Breast epithelium (tissue), 4 donors: Measurements from ENCODE around the gene CTNNA1. TPM values are rescaled to one million over a fixed set of nuclear protein-coding genes. Genes with fewer than 3 reads are reported as not detected.
"Not testable (repeated sequence)": the region's sequence is repeated elsewhere in the genome, so short reads cannot be mapped to it uniquely, and the experiment has no call there.

Source experiments
- DNase-seq, 2 donors: peaks; one replicate each; pipeline ENCODE4 v3.0.0-alpha.2; 2019; ENCODE audit warnings: low spot score in 2 of 2
- H3K27ac ChIP-seq, 2 donors: fragments of 200-600 bp; sonication (generic) in 1 of 2; one replicate each; pipeline ENCODE4 v1.5.1; 2016 to 2019; ENCODE audit warnings: mild to moderate bottlenecking in 1 of 2
- H3K27me3 ChIP-seq, 2 donors: fragments of 200-600 bp; sonication (generic) in 1 of 2; one replicate each; pipeline versions ENCODE4 v1.5.1 to v1.6.0; 2017 to 2019; ENCODE audit warnings: control low read depth in 1 of 2, mild to moderate bottlenecking in 1 of 2
- H3K36me3 ChIP-seq: fragments of 200-600 bp; one replicate; pipeline ENCODE4 v1.5.1; 2019
- H3K4me1 ChIP-seq, 2 donors: fragments of 200-600 bp; sonication (generic); one replicate each; pipeline ENCODE4 v1.5.1; 2016 to 2019; ENCODE audit warnings: control low read depth in 1 of 2
- H3K4me3 ChIP-seq, 3 donors: fragments of 200-600 bp; sonication (generic); 1 replicate in 2 of 3; 2 replicates in 1 of 3; pipeline ENCODE4 v1.5.1; 2016 to 2019; ENCODE audit warnings: mild to moderate bottlenecking in 3 of 3, moderate library complexity in 2 of 3
- H3K9me3 ChIP-seq, 2 donors: fragments of 200-600 bp; sonication (generic) in 1 of 2; one replicate each; pipeline ENCODE4 v1.5.1; 2016 to 2019; ENCODE audit warnings: control low read depth in 1 of 2
- CTCF ChIP-seq, 3 donors: fragments of 450-650 bp; IDR thresholded peaks; one replicate each; pipeline ENCODE4 v1.5.1; 2016 to 2017; ENCODE audit warnings: antibody characterized with exemption in 3 of 3, mild to moderate bottlenecking in 3 of 3, moderate library complexity in 3 of 3
- POLR2A ChIP-seq: fragments of 450-650 bp; IDR thresholded peaks from one replicate; pipeline ENCODE4 v1.6.1; 2016; ENCODE audit warnings: antibody characterized with exemption, mild to moderate bottlenecking, moderate library complexity
- POLR2AphosphoS5 ChIP-seq, 3 donors: sonication (generic); formaldehyde crosslinking; IDR thresholded peaks; one replicate each; pipeline ENCODE4 v1.6.1; 2017; ENCODE audit warnings: antibody characterized with exemption in 3 of 3
- intact Hi-C: fragments of 100-400 bp; cut with DNase I; formaldehyde crosslinking; loops from one replicate; pipeline ENCODE4 v1.15.1; 2023; ENCODE audit warnings: low total_unique reads
- total RNA-seq, 3 donors: library from RNA; depleted of rRNA; stranded (reverse); fragments of >200 nt; gene quantifications; one replicate each; pipeline ENCODE4 v1.1.0, GENCODE V29; 2016

The CTNNA1 gene
- total RNA-seq, 3 donors from 2014 or later = 314 to 389 (median 321) TPM

DNA sequence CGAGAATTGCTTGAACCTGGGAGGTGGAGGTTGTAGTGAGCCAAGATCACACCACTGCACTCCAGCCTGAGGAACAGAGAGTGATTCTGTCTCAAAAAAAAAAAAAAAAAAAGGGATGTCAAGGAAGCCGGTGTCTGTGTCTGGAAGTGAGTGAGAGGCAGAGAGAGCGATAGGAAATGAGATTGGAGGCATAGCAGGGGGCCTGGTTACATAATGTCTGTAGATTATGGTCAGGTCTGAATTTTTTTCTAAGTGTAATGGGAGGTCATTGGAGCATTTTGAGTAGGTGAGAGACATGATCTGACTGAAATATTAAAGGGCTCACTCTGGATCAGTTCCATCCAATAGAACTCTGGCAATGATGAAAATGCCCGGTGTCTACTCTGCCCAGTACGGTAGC lies 40.4 kb upstream of the CTNNA1 start:
- TF ChIP-seq CTCF (IDR thresholded peaks at IDR 0.05) (no peak), POLR2AphosphoS5 (IDR thresholded peaks at IDR 0.05) (no peak), POLR2A (no peak)
- no peak for DNase-seq
- no peaks in the 10 kb centered on the region for H3K4me1 ChIP-seq
- no peaks in the 10 kb centered on the region for H3K9me3 ChIP-seq
- no peaks in the 10 kb centered on the region for H3K27me3 ChIP-seq
- H3K36me3 ChIP-seq = no peaks in the 10 kb centered on the region
- no peak overlapping the region for H3K4me3 ChIP-seq
- intact Hi-C loops = no loop called here
- H3K27ac ChIP-seq = no peak overlapping the region

- no peak overlapping the region for H3K4me3 ChIP-seq
Observed at GRCh38 chr5:138713247-138713646, 40.0 kb upstream of the CTNNA1 start.

DNA sequence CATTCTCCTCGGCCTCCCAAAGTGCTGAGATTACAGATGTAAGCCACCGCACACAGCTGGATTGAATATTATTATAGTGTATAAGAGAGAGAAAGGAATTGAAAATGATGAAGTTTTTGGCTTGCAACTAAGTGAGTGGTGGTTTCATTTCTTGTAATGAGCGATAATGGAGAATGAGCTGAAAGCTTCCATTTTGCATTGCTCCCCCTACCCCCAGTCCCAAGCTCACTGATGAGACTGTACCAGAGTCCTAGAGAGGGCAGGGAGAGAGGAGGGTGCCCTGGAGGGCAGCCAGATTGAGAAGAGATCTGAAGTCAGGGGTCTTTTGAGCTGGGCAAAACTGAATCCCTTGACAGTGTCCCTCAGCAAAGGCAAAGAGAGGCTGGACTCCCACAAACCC lies 38.5 kb upstream of the CTNNA1 start:
- H3K4me1 ChIP-seq = no peaks in the 10 kb centered on the region
- no peaks in the 10 kb centered on the region for H3K27me3 ChIP-seq
- no peak for DNase-seq
- H3K36me3 ChIP-seq = no peaks in the 10 kb centered on the region
- no peak overlapping the region for H3K27ac ChIP-seq
- H3K9me3 ChIP-seq = no peaks in the 10 kb centered on the region
- no peak overlapping the region for H3K4me3 ChIP-seq
- TF ChIP-seq POLR2AphosphoS5 (IDR thresholded peaks at IDR 0.05) = no peak
- no peak for TF ChIP-seq POLR2A
- no peak for TF ChIP-seq CTCF (IDR thresholded peaks at IDR 0.05)
- intact Hi-C loops = no loop called here

More at GRCh38 chr5:138713247-138713646, 40.0 kb upstream of the CTNNA1 start:
- intact Hi-C loops = no loop called here
- H3K9me3 ChIP-seq = no peaks in the 10 kb centered on the region
- H3K27ac ChIP-seq = no peak overlapping the region
- DNase-seq = no peak
- H3K4me1 ChIP-seq = no peaks in the 10 kb centered on the region
- no peak for TF ChIP-seq POLR2AphosphoS5 (IDR thresholded peaks at IDR 0.05)
- no peak for TF ChIP-seq POLR2A
- TF ChIP-seq CTCF (IDR thresholded peaks at IDR 0.05) = no peak
- H3K36me3 ChIP-seq = no peaks in the 10 kb centered on the region
- no peaks in the 10 kb centered on the region for H3K27me3 ChIP-seq

DNA sequence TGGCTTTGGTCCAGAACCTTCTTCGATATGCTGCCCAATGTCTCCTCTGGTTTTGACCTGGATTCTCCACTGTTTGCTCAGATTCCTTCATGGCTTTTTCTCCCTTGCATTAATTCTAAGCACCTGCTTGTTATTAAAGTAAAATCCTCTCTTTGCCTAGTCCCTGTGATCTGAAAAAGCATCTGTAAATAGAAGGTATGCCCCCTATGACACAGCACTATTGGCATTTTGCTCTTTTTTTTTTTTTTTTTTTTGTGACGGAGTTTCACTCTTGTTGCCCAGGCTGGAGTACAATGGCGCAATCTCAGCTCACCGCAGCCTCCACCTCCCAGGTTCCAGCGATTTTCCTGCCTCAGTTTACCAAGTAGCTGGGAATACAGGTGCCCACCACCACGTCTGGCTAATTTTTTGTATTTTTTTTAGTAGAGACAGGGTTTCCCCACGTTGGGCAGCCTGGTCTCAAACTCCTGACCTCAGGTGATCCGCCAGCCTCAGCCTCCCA lies 37.2 kb upstream of the CTNNA1 start:
- H3K4me1 ChIP-seq, intact Hi-C loops, H3K27me3 ChIP-seq, H3K36me3 ChIP-seq, H3K9me3 ChIP-seq, H3K27ac ChIP-seq, DNase-seq, H3K4me3 ChIP-seq: not testable (repeated sequence)

GRCh38 chr5:138716456-138716924 lies 36.7 kb upstream of the CTNNA1 start:
- TF ChIP-seq POLR2A = no peak
- H3K9me3 ChIP-seq = no peaks in the 10 kb centered on the region
- no peaks in the 10 kb centered on the region for H3K4me1 ChIP-seq
- no peak overlapping the region for H3K4me3 ChIP-seq
- H3K36me3 ChIP-seq = no peaks in the 10 kb centered on the region
- DNase-seq = no peak
- no peaks in the 10 kb centered on the region for H3K27me3 ChIP-seq
- intact Hi-C loops = no loop called here
- H3K27ac ChIP-seq = peak overlapping the region in 1 of 2 donors; percentile 28

- TF ChIP-seq CTCF (IDR thresholded peaks at IDR 0.05) (no peak), POLR2A (no peak), POLR2AphosphoS5 (IDR thresholded peaks at IDR 0.05) (no peak)
- DNase-seq = no peak
- H3K4me3 ChIP-seq = no peak overlapping the region
- intact Hi-C loops = no loop called here
- H3K27ac ChIP-seq = no peak overlapping the region
- H3K4me1 ChIP-seq = no peaks in the 10 kb centered on the region
- H3K27me3 ChIP-seq = no peaks in the 10 kb centered on the region
- H3K9me3 ChIP-seq = no peaks in the 10 kb centered on the region
- no peaks in the 10 kb centered on the region for H3K36me3 ChIP-seq
Observed at GRCh38 chr5:138717399-138717798, 35.8 kb upstream of the CTNNA1 start.
